Right kidney (tissue), 1 donor: Measurements from ENCODE around the gene SLC43A2.

ENCODE experiments used
- DNase-seq: peaks from one replicate; pipeline ENCODE4 v3.0.0-alpha.2; 2016

Gene SLC43A2

DNA sequence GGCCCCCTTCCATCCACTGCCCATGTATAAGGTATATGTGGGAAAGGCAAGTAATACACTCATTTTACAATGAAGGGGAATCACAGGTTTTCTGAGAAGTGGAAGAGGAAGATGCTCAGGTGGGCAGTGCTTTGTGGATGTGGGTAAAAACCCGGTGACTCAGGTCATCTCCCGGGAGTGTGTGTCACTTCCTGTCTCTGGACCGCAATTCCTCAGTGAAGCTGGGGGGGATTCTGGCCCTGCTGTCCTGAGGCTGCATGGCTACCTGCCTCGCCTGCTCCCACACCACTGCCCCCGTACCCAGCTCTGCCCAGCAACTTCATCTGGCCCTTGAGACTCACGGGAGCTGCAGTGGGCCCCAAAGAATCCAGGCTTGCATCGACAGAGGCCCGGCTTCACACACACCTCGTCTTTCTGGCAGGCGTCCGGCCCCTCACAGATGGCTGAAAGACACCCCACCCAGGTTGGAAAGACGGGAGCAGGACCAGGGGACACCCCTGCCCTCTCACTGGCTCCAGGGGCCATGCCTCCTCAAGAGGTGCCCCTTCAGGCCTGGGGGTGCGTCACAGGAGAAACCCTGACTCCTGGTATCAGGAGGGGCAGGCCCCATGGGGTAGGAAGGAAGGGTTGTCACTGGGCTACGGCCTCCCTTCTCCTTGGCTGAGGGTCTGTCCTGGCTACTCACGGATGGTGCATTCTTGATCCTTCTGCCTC, 16.0 kb upstream of the SLC43A2 start:
- DNase-seq, result no peak

DNA sequence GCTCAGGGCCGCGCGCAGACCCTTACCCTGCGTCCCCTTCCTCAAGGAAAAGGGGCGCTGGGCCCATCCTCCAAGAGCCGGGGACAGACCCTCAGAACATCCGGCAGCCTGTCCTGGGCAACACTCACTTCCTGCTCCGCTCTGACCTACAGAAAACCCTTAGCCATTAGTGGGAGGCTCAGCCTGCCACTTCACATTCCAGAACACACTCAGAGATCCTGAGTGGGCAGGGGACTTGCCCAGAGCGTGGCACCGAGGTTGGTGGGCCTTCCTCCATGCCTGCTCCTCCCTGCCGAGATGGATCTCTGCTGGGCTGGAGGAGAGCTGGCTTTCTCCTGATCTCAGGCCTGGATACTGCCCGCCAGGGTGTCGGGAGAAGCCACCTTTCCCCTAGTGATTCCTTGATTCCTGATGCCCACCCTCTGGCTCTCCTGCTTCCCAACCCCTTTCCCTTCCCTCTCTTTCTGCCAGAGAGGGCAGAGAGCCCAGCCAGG, 15.4 kb upstream of the SLC43A2 start:
- DNase-seq, result no peak

DNA sequence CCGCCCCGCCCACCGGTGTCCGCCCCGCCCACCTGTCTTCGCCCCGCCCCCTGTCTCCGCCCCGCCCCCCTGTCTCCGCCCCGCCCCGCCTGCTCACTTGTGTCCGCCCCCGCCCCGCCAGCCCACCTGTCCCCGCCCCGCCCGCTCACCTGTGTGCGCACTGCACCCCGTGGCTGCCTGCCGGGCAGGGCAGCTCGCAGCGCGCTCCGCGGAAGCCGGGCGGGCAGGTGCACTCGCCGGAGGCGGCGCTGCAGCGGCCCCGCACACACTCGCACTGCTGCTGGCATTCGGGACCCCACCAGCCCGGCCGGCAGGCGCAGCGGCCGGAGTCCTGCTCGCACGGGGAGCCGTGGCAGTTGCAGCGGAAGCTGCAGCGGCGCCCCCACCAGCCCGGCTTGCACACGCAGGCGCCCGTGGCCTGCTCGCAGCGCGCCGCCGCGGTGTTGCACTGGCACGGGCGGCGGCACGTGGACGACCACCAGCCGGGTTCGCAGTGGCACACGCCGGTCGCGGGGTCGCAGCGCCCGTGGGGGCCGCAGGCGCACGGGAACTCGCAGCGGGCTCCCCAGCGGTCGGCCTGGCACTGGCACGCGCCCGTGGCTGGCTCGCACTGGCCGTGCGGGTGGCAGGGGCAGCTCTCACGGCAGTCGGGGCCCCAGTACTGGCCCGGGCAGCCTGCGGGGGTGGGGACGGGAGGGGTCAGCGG, 14.8 kb upstream of the SLC43A2 start:
- DNase-seq, result peak; percentile 76

DNA sequence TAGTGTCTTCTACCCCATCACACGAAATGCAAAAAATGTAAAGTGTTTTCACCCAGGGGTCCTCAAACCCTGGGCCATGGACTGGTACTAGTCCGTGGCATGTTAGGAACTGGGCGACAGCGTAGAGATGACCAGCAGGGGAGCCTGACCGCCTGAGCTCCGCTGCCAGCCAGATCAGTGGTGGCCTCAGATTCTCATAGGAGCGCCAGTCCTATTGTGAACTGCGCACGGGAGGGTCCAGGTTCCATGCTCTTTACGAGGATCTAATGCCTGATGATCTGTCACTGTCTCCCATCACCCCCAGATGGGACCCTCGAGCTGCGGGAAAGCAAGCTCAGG, 12.4 kb upstream of the SLC43A2 start:
- DNase-seq, result no peak

DNA sequence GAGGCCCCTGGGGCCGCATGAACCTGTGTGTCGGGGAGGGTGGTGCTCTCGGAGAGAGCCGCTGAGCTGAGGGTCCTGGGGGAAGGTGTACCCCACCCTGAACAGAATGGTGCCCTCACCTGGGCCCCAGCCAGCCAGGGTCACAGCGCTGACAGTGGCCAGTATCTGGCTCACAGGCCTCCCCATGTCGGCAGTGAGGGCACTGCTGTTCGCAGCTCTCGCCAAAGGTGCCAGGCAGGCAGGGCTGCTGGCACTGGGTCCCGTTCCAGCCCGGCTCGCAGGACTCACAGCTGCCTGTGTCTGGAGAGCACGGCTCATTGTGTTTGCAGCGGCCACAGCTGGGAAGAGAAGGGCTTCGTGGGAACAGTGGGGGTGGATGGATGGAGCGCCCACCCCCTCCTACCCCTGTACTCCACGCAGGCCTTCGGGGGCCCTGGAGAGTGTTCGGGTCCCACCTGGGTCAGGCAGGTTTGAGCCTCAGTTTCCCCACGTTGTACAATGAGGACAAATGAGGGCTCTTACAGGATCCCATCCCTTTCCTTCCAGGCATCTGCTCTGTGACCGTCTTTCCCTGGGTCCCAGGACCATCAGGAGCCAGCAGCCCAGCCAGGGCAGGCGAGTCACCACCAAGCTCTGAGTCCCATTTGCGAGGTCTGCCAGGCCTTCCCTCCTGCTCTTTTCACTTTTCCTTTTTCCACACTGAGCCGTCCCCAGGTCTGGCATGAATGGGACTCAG, 11.9 kb upstream of the SLC43A2 start:
- no peak for DNase-seq

DNA sequence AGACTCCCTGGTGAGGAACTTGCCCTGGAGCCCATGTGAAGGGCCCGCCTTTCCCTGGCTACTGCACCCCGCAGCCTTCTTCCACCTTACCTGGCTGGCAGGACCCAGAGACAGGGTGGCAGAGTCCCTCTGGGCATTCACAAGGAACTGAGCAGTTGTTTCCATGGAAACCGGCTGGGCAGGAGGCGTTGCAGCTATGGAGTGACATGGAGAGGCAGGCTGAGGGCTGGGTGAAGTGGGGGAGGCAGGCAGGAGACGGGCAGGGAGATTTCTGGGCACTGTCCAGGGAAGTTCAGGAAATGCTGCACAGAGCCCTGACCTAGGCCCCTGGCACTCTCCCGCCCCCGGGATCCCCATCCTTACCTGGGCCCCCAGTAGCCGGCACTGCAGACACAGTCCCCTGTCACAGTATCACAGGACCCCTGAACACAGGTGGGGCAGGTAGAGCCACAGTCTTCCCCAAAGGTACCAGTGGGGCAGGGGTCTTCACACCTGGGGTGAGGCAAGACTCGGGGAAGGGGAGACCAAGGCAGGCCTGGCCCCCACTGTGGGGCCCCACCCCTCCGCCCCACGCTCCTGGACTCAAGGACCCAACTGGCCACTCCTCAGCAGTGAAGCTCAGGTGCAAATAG, 11.0 kb upstream of the SLC43A2 start:
- no peak for DNase-seq

DNA sequence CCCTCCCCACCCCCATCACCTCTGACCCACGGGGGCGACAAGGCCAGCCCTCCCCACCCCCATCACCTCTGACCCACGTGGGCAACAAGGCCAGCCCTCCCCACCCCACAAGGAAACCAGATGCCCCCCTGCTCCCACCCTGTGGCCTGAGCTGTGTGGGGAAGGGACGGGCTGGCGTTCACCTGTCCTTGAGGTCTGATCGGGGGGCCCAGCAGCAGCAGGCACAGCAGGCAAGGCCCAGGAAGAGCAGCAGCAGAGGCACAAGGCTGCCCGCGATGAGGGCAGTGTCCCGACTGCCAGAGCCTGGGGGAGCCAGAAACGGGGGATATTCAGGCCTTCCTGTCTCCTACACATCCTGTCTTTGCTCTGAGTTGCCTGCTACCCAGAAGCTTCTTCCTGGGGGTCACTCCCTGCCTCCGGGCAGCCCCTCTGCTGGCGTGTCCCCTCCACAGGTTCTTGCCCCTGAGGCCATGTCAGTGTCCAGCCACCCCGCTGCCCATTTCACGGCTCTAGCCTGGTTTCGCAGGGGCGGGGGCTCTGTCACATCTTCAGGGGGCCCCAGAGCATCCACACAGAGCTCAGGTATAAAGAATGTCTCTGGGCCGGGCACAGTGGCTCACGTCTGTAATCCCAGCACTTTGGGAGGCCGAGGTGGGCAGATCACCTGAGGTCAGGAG, 10.1 kb upstream of the SLC43A2 start:
- DNase-seq, result no peak

DNA sequence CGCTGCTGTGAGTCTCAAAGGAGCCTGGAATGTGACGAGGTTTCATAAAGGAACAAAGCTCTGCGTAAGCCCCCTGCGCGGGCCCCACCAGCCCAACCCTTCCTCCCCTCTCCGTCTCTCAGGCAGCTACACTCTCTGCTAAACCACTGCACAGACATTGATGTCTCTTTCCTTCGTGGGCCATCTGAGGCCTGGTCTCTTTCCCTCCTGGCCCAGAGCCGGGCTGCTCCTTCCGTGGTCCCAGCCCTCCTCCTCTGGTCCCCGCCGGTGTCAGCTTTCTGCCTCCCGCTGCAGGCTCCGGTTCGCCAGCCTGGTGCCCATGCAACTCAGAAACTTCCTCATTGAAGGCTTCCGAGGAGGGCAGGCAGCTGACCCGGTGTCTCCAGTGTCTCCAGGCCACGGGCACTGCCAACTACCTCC, 9.5 kb upstream of the SLC43A2 start:
- DNase-seq, result peak; percentile 67

DNA sequence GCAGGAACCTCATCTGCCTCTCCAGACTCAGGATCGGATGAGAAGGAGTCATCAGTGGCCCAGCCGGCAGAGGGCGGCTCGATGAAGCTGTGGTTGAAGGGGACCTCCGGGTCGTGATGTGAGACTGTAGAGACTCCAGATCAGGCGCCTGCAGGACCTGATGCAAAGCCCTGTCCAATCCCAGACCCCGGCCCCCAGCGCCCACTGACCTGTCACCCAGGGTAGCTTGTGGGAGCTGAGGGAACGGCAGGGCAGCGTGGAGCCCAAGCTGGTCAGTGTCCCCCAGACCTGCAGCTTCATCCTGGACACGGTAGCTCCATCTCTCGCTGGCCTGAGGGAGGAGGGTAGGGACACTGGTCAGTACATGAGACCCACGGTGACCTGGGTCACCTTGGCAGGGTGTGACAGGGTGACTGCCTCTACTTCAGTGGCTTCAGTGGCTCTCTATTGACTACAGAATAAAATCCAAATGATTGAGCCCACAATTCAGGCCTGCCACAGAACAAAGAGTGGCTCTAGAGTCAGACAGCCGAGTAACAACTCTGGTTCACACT, 8.2 kb upstream of the SLC43A2 start:
- no peak for DNase-seq

DNA sequence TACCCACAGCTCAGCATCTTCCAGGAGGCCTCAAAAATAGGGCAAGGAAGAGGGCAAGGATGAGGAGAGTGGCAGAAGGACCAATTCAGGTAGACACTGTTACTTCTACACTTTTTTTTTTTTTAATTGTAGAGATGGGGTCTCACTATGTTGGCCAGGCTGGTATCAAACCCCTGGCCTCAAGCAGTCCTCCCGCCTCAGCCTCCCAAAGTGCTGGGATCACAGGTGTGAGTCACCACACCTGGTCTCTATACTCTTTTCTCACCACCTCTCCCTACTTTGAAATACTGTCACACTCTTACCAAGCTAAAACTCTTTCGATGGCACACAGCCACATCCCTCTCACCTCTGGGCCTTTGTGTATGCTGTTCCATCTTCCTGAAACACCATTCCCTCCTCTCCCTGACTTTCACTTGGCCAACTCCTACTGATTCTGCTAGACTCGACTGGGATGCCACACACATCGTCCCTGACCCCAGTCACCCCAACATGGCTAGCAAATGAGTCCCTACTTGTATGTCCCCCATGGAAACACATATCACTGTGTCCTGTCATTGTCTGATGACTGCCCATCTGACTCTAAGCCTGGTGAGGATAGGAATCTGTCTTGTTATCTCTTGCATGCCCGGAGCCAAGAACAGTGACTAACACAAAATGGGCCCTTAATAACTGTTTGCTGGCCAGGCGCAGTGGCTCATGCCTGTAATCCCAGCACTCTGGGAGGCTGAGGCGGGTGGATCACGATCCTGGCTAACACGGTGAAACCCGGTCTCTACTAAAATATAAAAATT, 7.2 kb upstream of the SLC43A2 start:
- no peak for DNase-seq

DNA sequence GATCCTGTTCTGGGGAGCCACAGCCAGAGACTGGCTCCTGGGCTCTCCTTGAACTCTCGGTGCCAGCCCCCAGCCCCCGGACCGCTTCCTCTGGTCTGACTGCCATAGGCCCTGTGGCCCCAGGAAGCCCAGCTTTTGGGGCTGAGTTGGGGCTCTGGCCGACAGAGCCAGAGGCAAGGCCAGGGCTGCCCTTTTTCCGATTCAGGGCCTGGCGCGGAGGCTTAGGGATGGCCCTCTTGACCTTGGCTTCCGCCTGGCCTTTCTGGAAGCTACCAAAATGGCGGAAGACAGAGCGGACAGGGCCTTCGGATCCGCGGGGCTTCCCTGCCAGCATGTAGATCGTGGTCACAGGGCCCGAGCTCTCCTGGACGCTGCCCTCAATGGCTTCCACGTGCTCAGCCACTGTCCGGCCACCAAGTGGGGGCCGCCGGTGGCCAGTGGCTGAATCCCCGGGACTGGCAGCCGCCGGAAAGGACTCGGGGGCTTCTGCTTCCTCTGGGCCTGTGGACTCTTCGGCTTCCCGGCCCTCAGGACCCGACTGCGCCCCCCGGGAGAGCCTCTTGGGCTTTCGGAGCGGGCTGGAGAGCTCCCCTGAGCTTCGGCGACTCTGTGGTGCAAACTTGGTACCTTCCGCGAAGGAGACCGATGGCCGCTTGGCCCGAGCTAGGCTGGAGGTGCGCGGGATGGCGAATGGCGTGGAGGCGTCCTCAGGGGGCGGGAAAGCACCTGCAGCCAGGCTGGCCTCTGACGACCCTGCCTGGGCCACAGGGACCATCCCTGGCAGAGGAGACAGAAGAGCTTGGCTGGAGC, 6.4 kb upstream of the SLC43A2 start:
- no peak for DNase-seq

DNA sequence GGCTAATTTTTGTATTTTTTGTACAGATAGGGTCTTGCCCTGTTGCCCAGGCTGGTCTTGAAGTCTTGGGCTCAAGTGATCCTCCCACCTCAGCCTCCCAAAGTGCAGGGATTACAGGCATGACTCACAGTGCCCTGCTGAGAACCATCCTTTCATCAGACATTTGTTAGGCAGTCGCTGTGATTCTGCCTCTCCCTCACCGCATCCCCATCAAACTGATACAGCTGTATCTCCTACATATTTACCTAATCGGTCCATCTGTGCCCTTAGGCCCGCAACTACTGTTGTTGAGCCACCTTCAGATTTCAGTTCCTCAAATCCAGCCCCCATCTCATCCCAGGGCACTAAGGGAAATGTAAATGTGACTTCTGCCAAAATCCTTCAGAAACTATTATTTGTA, 2.0 kb upstream of the SLC43A2 start:
- no peak for DNase-seq

DNA sequence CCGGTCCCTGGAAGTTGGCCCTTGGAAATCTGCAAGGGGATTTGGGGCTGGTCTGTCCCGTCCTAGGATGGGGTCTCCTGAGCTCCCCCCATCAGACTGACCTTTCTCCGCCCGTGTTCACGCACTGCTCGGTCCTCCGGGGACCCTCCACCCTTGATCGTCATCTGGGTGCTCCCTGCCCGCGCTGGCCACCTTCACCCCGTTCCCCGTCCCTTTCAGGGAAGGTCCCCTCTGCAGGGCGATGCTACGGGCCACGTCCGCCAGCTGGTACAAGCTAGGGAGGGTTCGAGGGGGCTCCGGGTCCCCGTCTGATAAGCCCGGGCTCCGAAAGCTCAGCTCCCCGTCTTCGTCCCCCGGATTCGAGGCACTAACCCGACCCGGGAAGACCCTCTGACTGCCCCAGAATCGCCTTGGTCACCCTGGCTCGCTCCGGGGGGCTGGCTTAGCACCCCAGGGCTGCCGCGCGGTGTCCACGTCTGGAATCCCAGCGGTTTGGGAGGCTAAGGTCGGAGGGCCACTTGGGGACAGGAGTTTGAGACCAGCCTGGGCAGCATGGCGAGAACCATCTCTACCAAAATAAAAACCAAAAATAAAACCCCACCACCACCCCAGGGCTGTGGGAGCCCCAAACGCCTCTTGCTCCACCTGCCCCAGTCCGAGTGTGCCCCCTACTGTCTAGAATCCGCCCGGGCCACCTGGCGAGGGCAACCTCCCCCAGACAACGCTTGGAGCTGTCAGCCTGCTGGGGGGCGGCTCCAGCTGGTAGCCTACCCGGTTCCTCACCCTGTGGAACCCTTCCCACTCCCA, 1.1 kb upstream of the SLC43A2 start:
- DNase-seq, result peak; percentile 65

DNA sequence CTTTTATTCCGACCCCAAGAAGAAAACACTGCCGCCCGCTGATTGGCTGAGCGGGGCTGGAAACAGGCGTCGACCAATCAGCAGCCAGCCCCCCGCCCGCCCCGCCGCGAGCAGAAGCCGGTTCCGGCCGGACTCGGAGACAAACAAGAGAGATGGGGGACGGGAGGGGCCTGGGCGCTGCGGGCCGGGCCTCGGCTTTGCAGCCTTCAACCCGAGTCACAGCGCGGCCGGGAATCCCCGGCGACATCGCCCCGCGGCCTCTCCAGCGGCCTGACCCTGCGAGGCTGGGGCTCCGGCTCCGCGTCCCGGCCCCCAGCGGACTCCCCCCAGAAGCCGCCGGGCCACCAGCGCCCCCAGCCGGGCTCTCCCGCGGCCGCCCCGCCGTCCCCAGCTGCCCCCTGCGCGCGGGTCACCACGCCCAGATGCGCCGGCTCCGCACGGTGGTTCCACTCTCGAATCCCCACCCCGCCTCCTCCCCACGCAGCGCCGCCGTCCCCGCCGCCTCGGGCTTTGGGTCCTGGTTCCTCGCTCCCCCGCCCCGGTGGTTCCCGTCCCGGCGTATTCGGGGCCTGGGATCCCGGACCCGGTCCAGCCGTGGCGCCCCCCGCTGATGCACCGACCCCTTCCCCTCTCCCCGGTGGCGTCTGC, 346 bp upstream of the SLC43A2 start:
- DNase-seq, result peak; percentile 92

DNA sequence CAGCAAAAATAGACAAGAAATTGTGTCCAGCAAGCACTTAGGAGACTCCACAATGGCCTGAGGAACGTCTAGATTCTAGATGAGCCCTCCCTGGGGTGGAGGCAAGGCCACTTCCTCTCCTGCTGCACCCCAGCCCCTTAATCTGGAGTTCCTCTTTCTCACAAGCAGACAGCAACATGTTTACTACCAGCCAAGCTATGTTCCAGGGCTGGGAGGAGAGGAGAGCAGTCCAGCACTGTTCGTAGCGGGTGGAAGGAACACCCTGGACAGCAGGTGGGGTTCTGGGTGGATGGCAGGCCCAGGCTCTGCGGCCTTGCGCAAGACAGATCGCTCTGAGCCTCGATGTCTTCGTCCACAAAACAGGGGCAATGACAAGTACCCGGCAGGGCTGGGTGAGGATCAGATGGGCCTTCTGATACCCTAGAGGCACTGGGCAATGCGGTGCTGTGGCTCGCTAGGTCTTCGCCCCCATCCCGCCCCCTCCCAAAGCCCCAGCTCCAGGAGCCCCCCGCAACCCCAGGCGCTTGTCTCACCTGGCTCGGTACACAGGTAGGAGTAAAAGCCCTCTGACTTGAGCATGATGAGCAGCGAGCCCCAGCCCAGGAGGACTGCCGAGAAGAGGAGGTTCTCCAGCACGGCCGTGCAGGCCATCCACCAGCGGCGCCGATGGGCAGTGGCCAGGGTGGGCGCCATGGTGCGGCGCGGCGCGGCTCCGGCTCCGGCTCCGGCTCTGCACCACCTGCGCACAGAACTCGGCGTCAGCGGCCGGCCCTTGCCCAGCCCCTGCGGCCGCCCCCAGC, 1.3 kb downstream of the SLC43A2 start:
- no peak for DNase-seq

DNA sequence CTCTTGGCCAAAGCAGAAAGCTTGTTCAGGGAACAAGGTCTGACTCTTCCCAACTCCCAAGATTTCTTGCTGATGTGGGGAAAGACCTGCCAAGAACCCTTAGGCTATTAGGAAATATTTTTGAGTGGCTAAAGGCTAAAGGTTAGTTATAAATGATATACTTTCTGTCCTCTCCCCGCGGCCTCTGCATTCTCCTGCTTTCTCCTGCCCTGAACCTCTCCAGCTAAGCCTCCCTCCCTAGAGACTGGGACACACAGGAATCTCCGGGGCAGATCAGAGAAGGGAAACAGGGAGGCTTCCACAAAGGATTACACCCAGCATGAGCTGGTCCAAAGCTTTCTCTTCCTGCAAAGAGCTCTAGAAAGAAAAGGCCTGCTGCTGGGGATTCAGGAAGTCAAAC, 2.3 kb downstream of the SLC43A2 start:
- DNase-seq, result no peak

DNA sequence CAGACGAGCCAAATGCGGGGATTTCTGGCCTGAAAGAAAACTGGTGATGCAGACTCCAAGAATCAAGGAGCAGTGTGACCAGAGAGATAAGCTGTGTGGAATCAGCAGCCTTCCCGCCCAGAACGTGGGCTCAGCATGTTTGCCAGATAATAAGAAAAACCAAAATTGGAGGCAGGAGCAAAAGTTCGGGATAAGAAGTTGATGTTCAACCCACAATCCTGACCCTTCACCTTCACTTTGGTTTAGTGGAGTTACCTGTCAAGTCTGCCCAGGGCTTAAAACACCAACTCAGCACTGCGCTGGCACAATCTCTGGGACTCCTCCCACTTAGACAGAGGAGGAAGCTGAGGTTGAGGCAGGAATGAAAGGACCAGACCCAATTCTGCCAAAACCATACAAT, 3.1 kb downstream of the SLC43A2 start:
- no peak for DNase-seq

DNA sequence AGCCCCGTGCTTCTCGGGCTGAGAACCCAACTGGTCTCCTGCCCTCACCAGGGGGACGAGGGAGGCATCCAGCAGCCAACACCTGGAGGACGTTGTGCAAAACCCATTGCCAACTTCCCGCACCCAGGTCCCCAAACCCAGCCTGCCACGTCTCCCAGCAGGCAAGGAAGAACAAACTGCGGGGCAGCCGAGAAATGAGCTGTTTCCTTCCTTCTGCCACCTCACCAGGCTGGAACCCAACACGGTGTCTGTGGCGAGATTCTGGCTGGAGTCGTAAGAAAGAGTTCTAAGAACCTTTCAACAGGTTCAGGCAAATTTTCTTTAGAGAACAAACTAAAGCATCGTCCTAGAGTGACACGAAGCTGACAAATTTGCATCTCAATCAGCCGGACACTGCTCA, 3.6 kb downstream of the SLC43A2 start:
- no peak for DNase-seq
